Activated CD4-positive, alpha-beta T cell treated with anti-CD3 and anti-CD28 coated beads, Interleukin-2, Interleukin-6, amounts not matched to agents 100 ng/mL and 50 ng/mL, durations not matched to agents 16 hours and 8 hours (primary cell): ENCODE results near the gene SETMAR.
"Not testable (repeated sequence)": the region's sequence is repeated elsewhere in the genome, so short reads cannot be mapped to it uniquely, and the experiment has no call there.

Source experiments
- DNase-seq: peaks from one replicate; pipeline ENCODE4 v3.0.0-alpha.2; 2020

The SETMAR gene

GRCh38 chr3:4303187-4304123 is at the start of gene SETMAR:
SETMAR (plus strand) TSS chr3:4303369; CDS start chr3:4303371, 2 bp downstream.
- DNase-seq: peak; percentile 90

GRCh38 chr3:4261406-4261805 is 41.8 kb upstream of the SETMAR start:
- no peak for DNase-seq

GRCh38 chr3:4264040-4264439 is 39.1 kb upstream of the SETMAR start:
- DNase-seq: no peak

- DNase-seq: no peak
Observed at GRCh38 chr3:4270720-4271119, 32.4 kb upstream of the SETMAR start.

- DNase-seq: peak; percentile 17
Observed at GRCh38 chr3:4271834-4272233, 31.3 kb upstream of the SETMAR start.

- DNase-seq: no peak
Observed at GRCh38 chr3:4279516-4280105, 23.6 kb upstream of the SETMAR start.

GRCh38 chr3:4281991-4282390 is 21.2 kb upstream of the SETMAR start:
- DNase-seq: no peak

- no peak for DNase-seq
Observed at GRCh38 chr3:4284865-4285264, 18.3 kb upstream of the SETMAR start.

- DNase-seq: no peak
Observed at GRCh38 chr3:4289044-4289443, 14.1 kb upstream of the SETMAR start.

- peak; percentile 53 for DNase-seq
Observed at GRCh38 chr3:4290272-4290893, 12.8 kb upstream of the SETMAR start.

GRCh38 chr3:4292301-4292700 is 10.9 kb upstream of the SETMAR start:
- DNase-seq: no peak

GRCh38 chr3:4294616-4295327 is 8.4 kb upstream of the SETMAR start:
- DNase-seq: no peak

- not testable (repeated sequence) for DNase-seq
Observed at GRCh38 chr3:4296454-4296853, 6.7 kb upstream of the SETMAR start.

GRCh38 chr3:4297486-4297885 is 5.7 kb upstream of the SETMAR start:
- DNase-seq: no peak

- no peak for DNase-seq
Observed at GRCh38 chr3:4302747-4303146, 422 bp upstream of the SETMAR start.

GRCh38 chr3:4305210-4305609 is 2.0 kb downstream of the SETMAR start:
- not testable (repeated sequence) for DNase-seq

GRCh38 chr3:4306091-4306490 is 2.9 kb downstream of the SETMAR start:
- no peak for DNase-seq

- DNase-seq: no peak
Observed at GRCh38 chr3:4306860-4307259, 3.7 kb downstream of the SETMAR start.

- DNase-seq: no peak
Observed at GRCh38 chr3:4309491-4310128, 6.4 kb downstream of the SETMAR start.

GRCh38 chr3:4310971-4311370 is 7.8 kb downstream of the SETMAR start:
- no peak for DNase-seq

GRCh38 chr3:4311496-4311895 is 8.3 kb downstream of the SETMAR start:
- no peak for DNase-seq

GRCh38 chr3:4313606-4314293 is 10.6 kb downstream of the SETMAR start:
- DNase-seq: no peak
